GM12892 (cell line): ENCODE results near the gene COPS8.

Experiments used
- DNase-seq: peaks from one replicate; pipeline ENCODE4 v3.0.0; 2011; ENCODE audit not compliant: insufficient read length
- FAIRE-seq: peaks from 2 replicates; lab custom pipeline; 2011; peaks lifted over from hg19 to GRCh38; lab: Jason Lieb, UNC
- POLR2A ChIP-seq: IDR thresholded peaks from 2 replicates; pipeline ENCODE4 v1.6.1; 2011; ENCODE audit warnings: low read depth, low read length, control low read depth
- POLR2AphosphoS5 ChIP-seq: IDR thresholded peaks from 2 replicates; pipeline ENCODE4 v1.6.1; 2011; ENCODE audit warnings: low read depth, low read length, control low read depth
- TAF1 ChIP-seq: IDR thresholded peaks from 2 replicates; pipeline ENCODE4 v1.6.1; 2011; ENCODE audit warnings: low read depth, mild to moderate bottlenecking, control low read depth, low read length, borderline replicate concordance

COPS8 gene

GRCh38 chr2:237072067-237072931 lies 13.4 kb upstream of the COPS8 start:
- DNase-seq (peak; percentile 42), FAIRE-seq (peak; percentile 56)

GRCh38 chr2:237073552-237073951 lies 12.1 kb upstream of the COPS8 start:
- FAIRE-seq (no peak), DNase-seq (no peak)
- TF ChIP-seq POLR2AphosphoS5 (no peak), TAF1 (no peak), POLR2A (no peak)

More at GRCh38 chr2:237072067-237072931, 13.4 kb upstream of the COPS8 start:
- TF ChIP-seq POLR2A (no peak), TAF1 (no peak), POLR2AphosphoS5 (no peak)

GRCh38 chr2:237074211-237074993 lies 11.3 kb upstream of the COPS8 start:
- FAIRE-seq (no peak), DNase-seq (no peak)
- TF ChIP-seq POLR2A (no peak), TAF1 (no peak), POLR2AphosphoS5 (no peak)

GRCh38 chr2:237075749-237076599 lies 9.7 kb upstream of the COPS8 start:
- FAIRE-seq = no peak
- TF ChIP-seq TAF1 (no peak), POLR2A (no peak), POLR2AphosphoS5 (no peak)
- DNase-seq = no peak

- FAIRE-seq = no peak
These were observed 4.1 kb upstream of the COPS8 start for GRCh38 chr2:237081596-237081995.

GRCh38 chr2:237083026-237083425 lies 2.7 kb upstream of the COPS8 start:
- DNase-seq (no peak), FAIRE-seq (no peak)
- TF ChIP-seq POLR2A = no peak
- no peak for TF ChIP-seq TAF1
- no peak for TF ChIP-seq POLR2AphosphoS5

More at GRCh38 chr2:237081596-237081995, 4.1 kb upstream of the COPS8 start:
- DNase-seq = no peak
- TF ChIP-seq POLR2AphosphoS5 (no peak), TAF1 (no peak), POLR2A (no peak)

- no peak for DNase-seq
- no peak for FAIRE-seq
- TF ChIP-seq POLR2A = no peak
- no peak for TF ChIP-seq POLR2AphosphoS5
- no peak for TF ChIP-seq TAF1
These were observed 1.2 kb upstream of the COPS8 start for GRCh38 chr2:237084444-237084843.

- DNase-seq (no peak), FAIRE-seq (peak; percentile 51)
- TF ChIP-seq TAF1 = no peak
- no peak for TF ChIP-seq POLR2AphosphoS5
- no peak for TF ChIP-seq POLR2A
These were observed 5.2 kb downstream of the COPS8 start for GRCh38 chr2:237090906-237091305.

GRCh38 chr2:237091779-237092436 lies 6.2 kb downstream of the COPS8 start:
- no peak for DNase-seq
- no peak for FAIRE-seq
- TF ChIP-seq POLR2A (no peak), TAF1 (no peak), POLR2AphosphoS5 (no peak)

GRCh38 chr2:237092506-237092905 lies 6.8 kb downstream of the COPS8 start:
- TF ChIP-seq POLR2AphosphoS5 (no peak), TAF1 (no peak), POLR2A (no peak)
- DNase-seq (no peak), FAIRE-seq (no peak)
